HG02763 (cell line): Measurements from ENCODE around the gene CLASP1.

Experiments
- ATAC-seq: cut with Tn5 transposase; IDR thresholded peaks from one replicate; pipeline ENCODE4 v1.9.1; 2021; ENCODE audit warnings: mild to moderate bottlenecking, moderate library complexity; ENCODE audit not compliant: unreplicated experiment

The CLASP1 gene

DNA sequence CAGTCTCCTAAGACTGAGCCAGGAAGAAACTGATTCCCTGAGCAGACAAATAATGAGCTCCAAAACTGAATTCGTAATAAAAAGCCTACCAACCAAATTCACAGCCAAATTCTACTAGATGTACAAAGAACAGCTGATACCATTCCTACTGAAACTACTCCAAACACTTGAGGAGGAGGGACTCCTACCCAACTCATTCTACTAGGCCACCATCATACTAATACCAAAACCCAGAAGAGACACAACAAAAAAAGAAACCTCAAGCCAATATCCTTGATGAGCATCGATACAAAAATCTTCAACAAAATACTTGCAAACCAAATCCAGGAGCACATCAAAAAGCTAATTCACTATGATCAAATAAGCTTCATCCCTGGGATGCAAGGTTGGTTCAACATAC is 98.6 kb downstream of the CLASP1 start:
- no peak for ATAC-seq

DNA sequence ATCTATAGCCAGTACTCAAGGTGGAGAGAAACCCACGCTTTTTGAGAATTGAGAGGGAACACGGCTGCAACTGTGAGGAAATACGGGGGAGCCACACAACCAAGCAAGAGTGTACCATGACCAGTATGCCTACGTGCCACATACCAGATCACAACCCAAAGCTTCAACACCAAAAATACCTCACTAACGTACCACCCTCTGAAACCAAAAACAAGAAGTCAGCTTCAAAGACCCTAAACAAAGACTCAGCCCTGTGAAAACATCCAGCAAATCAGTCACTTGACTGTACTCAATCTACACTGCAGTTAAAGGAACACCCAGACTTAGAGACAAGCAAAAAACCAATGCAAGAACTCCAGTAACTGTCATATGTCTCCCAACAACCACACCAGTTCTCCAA is 101.6 kb downstream of the CLASP1 start:
- ATAC-seq: no peak

DNA sequence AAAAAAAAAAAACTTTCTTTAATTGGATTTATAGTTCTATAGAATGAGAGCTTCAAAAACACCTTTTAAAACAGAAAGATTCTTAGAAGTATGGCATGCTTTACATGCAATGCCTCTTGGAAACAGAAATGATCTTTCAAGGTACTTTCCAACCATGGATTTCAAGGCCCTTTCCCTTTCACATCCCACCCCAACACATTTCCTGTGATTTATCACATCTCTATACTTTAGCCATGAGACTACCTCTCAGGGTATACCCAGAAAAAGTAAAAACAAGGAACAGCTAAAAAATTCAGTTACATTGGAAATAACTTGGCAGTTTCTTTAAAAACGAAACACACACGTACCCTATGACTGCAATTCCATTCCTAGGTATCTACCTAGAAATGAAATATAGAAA is 103.3 kb downstream of the CLASP1 start:
- no peak for ATAC-seq

DNA sequence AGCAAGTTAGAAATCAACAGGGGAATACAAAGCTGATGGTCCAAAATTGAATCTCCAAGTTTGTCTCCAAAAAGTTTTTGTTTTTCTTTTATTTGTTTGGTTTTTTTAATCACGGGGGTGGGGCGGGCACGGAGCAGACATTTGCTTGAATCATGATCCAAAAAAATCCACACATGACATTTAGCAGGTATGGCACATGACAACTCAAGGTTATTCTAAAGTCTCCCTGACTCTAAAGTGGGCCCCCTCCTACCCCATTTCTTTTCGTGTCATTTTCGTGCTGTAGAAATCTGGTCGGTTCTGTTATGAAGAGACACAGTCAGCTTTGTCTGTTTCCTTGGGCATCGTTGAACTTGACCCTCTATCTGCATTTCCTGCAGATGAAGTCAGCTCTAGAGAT is 104.0 kb downstream of the CLASP1 start:
- ATAC-seq: no peak

DNA sequence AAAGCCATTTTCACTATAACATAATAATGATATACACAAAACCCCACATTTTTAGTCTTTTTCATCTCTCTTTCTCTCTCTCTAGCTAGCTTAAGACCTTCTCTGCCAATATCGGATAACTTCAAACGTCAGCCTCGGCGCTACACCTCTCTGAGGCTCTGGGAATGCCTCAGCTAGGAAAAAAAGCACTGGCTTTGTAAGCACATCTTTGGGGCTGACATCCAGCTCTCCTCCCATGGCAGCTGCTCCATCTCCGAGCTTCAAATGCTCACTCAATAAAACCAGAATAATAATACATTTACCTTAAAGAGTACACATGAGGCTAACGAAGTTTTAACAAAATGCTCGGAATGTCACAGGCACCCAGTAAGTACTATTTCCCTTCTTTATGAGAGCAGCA is 107.8 kb downstream of the CLASP1 start:
- ATAC-seq: no peak

DNA sequence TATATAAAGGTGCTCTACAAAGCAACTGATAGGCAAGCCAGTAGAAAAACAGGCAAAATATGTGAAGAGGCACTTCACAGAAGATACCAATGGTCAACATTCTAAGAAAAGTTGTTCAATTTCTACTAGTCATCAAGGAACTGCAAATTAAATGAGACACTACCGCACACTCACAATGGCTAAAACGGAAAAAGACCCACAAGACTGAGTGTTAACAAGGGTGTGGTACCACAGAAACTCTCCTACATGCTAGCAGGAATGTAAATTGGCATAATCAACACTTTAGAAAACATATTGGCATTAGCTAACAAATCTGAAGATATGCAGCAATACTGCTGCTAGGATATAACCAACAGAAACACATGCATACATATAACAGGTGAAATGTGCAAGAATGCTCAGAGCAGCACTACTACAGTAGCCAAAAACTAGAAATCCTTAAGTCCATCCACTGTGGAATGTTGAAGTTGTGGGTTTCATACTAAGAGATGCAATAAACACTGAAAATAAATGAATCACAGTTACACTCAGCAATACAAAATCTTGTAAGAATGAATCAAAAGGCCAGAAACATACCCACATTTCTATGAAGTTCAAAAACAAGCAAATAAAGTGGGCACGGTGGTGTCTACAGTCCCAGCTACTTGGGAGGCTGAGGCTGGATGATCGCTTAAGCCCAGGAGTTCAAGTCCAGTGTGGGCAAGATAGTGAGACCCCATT is 109.4 kb downstream of the CLASP1 start:
- no peak for ATAC-seq

DNA sequence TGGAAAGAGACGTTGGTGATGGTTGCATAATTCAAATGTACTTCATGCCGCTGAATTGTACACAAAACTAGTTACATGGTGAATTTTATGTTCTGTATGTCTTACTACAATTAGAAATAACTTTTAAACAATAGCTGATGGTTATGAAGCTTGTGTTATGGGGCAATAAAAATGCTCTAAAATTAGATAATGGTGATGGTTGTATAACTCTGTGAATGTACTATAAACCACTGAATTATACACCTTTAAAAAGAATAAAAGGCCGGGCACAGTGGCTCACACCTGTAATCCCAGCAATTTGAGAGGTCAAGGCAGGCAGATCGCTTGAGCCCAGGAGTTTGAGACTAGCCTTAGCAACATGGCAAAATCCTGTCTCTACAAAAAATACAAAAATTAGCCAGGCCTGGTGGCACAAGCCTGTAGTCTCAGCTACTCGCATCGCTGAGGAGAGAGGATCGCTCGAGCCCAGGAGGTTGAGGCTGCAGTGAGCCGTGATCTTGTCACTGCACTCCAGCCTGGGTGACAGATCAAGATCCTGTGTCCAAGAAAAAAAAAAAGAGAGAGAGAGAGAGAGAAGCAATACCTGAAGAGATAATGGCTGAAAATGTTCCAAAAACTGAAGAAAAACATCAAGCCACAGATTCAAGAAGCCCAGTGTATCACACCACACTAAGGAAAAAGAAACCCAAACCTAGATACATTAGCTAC is 112.3 kb downstream of the CLASP1 start:
- no peak for ATAC-seq

DNA sequence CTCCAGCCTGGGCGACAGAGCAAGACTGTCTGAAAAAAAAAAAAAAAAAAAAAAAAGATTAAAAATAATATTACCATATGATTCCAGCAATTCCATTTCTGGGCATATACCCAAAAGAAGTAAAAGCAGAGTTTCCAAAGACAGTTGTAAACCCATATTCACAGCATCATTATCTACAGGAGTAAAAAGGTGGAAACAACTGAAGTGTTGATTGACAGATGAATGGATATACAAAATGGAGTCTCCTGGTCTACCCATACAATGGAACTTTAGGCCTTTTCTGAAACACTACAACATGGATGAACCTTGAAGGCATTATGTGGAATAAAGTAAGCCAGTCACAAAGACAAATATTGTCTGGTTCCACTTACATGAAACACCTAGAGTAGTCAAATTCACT is 112.9 kb downstream of the CLASP1 start:
- ATAC-seq: no peak

DNA sequence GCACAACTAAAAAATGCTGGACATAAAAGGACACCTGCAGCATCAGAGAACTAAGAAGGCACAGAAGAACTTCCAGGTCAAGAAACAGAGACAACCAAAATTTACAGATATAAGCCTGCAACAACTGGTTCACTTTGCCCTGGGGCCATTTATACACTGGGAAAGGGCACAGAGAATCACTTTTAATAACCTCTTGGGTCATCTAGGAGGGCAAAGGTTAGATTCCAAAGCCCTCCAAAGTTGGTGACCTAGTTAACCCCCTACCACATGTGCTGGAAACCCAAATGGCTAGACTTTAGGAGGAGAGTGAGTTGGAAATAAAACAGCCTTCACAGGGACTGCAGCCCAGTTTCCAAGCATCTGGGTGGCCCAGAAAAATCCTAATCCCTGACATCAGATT is 115.3 kb downstream of the CLASP1 start:
- no peak for ATAC-seq

DNA sequence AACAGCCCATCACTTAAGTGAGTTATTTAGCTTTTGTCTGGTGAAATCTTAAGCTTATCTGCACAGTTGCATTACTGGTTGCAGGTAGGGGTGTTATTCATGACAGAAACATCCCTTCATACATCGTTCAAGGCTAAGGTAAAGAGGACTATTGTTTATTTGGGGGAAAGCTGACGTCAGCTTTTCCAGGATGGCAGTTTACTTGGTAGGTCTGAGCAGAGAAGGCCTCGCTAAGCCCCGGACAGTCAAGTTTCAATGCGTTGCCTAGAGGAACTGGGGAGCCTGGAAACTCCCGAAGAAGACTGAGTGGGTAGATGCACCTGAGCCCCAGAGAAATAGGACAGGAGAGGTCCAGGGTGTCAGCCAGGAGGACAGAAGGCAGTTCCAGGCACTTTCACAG is 116.4 kb downstream of the CLASP1 start:
- no peak for ATAC-seq

DNA sequence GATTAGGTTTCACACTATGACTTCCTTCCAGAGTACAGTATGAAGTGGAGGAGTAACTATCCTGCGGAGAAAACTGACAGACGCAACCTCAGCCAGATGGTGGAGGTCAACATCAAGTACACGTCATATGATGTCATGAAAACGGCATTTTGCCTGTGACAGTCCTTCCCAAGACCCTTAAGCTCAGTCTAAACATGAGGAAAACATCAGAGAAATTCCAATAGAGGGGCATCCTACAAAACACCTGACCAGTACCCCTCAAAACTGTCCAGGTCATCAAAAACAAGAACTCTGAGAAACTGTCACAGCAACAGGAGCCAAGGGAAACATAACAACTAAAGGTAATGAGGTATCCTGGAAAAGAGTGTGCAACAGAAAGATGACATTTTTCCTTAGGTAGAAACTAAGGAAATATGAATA is 116.9 kb downstream of the CLASP1 start:
- no peak for ATAC-seq

DNA sequence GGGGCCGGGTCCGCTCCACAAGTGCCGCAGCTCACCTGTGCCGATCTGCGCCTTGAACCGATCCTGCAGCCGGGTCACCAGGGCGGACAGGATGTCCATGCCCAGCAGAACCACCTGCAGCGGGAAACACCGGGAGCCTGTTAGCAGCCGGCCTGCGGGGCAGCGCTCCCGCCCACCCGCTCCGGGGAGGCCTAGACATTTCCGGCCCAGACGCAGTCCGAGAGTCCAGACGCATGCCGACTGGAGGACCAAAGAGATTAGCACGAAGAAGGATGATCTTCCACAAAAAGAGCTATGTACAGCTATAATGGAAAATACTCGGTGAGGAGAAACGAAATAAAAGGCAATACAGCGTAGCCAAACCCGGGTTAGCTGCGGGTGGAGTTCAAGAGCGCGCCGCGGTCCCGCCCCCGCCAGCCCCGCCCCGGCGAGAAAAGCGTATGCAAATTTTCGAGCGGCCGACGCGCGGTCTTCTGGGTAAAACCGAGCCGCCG is 119.0 kb downstream of the CLASP1 start:
- ATAC-seq: peak; percentile 58

DNA sequence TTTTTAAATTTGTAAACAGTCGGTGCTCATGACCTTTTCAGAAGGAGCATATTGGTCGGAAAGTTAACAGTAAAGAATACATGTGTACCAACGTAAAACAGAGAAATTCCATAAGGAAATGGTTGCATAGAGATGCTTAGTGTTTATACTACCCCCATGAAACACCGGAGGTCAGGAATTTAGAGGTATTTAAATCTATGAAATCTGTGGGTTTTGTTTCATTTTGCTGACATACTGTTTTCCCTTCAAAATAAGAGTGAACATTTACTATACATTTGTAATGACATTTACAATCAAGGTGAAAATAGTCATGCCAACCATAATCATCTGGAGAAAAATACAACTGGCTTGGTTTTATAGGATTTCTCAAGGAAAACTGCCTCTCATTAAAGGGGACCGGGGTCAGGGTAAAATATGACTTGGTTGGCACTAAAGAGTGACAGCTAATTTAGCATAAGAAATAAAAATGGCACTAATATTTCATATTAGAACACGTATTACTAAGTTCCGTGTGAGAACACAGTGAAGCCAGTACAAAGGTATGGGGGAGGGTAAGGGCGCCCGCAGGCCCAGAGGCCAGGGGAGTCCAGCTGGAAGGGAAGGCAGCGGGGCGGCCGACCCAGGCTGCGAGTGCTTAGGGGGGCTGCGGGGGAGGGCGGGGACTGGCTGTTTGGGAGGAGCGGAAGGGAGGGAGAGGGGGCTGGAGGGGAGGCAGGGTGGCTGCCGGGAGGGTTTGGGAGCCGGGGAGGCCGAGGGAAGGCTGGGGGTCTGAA is 119.6 kb downstream of the CLASP1 start:
- peak; percentile 1 for ATAC-seq

DNA sequence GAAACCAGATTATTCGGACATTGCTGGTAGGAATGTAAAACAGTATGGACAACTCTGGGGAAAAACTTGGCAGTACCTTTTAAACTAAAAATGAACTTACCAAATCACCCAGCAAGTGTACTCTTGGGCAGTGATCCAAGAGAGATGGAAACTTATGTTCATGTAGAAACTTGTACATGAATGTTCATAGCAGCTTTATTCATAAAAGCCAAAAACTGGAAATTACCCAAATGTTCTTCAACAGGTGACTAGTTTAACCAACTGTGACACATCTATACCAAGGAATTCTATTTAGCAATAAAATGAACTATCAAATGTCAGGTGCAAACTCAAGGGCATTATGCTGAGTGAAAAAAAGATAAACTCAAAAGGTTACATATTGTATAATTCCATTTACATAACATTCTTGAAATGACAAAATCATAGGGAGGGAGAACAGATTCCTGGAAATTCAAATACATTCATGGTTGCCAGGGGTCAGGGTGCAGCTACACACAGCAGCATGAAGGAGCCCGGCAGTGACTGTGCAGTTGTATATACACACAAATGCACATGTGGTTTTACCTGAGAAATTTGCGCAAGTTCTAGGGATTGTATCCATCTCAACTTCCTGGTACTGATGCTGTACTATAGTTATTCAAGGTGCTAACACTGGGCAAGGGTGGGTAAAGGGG is 122.1 kb downstream of the CLASP1 start:
- ATAC-seq: no peak

DNA sequence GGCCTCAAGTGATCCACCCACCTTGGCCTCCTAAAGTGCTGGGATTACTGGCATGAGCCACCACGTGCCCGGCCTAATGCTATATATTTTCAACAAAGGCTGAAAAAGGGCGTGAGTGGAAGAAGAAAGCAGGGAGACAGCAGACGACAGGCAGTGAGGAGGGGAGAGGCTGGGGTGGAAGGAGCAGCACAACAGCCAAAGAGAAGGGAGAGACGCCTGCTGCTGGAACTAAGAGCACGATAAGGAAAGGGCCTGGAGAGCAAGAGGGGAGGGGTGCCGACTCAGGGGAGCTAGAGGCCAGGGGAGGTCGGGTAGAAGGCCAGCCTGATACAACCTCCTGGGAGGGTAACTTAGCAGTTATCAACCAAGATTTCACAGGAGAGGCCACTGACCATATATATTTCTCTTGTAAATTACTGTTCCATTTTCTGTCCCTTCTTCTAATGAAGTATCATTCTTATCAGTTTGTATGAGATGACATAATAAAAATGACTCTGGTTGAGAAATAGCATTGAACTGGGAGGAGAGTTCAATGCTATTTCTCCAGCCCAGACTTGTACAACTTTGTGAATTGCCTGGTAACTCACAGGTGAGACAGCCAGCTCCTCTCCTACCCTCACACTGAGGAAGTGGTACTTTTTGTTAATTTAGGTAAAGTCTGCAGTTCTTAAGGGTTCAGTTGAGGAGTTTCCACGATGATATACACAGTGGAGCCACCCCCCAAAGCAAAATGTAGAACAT is 124.4 kb downstream of the CLASP1 start:
- ATAC-seq: no peak

DNA sequence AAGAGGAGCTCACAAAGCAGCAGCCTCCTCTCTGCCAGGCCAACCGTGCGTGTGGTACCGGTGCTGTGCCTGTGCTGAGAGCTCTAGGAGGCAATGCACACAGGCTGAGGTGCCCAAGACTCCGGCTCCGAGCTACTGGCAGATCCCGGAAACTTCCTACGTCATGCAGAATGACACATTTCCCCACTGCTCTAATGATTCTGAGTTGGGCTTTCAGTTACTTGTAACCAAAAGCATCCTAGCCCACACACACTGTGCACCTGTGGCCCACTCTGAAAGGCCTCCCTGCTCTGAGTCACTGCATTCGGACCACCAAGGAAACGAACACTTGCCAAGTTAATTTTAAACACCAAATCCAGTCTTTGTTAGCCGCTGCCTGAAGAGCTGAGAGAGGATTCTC is 127.9 kb downstream of the CLASP1 start:
- ATAC-seq: no peak

DNA sequence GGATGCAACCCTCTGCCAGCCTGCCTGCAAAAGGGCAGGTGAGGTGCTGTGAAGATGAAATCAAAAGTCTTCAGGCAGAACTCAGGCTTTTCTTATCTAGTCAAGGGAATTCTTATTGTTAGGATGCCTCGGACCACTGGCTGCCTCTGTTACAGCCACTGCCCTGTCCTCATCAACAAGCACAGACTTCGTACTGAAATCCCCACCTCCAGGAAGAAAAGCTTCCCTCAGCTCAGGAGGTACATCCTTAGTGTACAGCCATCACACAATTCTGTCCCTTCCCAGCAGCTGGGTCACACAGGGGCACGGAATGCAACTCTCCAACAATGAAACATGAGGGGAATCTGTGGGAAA is 128.6 kb downstream of the CLASP1 start:
- ATAC-seq: no peak

DNA sequence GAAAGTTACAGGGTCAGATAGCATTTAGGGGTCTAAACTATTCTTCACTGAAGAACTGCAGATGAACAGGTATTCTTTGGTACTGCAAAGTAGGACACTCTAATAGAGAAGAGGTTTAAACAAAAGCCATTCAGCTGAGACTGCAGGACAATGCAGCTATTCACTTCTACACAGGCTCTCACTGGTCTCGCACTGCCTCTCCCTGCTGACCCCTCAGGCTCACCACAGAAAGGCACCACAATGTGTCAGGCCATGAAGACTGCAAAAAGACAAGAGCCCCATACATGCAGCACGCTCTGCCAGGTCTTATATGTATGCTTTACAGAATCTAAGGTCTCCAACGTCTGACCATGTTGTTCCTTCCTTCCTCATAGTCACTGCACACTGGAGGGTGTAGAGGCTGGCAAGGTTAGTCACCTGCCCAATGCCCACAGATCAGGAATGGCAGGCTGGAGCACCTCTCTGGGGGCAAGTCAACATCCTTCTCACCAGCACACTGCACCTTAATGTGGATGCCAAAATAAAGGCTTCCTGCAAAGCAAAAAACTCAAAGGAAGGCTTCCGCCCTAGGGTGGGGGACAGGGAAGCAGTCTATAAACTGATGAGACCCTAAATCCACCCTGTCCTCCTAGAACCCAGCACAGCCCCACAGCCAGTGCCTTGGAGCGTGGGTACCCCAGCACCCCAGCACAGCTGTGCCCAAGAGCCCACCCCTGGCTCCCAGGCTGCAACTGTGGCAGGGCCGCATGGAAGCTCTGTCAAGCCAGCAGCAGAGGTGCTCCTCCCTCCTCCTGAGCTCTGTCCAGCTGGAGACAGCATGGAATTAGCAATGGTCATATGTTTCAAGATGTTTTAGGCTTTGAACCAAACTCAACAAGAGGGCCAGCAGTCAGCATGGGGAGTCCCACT is 129.3 kb downstream of the CLASP1 start:
- ATAC-seq: no peak

DNA sequence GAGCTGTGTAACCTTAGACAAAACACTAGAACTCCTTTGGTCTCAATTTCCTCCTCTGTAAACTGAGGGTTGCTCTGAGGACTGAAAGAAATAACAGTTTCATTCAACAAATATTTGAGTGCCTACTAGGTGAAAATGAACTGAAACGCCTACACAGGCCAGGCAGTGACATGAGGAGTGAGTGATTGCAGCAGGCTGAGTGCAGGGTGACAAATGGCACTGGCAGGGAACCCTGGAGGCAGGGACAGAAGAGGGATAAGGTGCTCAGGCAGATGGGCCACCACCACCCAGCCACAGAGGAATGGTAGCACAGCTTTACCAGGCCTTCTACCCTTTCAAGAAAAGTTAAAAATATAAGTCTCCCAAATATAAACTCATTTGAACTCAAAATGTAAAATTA is 130.1 kb downstream of the CLASP1 start:
- ATAC-seq: no peak
